GM21447 (cell line): ENCODE data around the gene TP53INP2.
"Not testable (repeated sequence)": the region's sequence is repeated elsewhere in the genome, so short reads cannot be mapped to it uniquely, and the experiment has no call there.

Experiments used
- ATAC-seq: cut with Tn5 transposase; IDR thresholded peaks from one replicate; pipeline ENCODE4 v1.9.1; 2021; ENCODE audit not compliant: unreplicated experiment

Gene TP53INP2, protein sequence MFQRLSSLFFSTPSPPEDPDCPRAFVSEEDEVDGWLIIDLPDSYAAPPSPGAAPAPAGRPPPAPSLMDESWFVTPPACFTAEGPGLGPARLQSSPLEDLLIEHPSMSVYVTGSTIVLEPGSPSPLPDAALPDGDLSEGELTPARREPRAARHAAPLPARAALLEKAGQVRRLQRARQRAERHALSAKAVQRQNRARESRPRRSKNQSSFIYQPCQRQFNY

DNA sequence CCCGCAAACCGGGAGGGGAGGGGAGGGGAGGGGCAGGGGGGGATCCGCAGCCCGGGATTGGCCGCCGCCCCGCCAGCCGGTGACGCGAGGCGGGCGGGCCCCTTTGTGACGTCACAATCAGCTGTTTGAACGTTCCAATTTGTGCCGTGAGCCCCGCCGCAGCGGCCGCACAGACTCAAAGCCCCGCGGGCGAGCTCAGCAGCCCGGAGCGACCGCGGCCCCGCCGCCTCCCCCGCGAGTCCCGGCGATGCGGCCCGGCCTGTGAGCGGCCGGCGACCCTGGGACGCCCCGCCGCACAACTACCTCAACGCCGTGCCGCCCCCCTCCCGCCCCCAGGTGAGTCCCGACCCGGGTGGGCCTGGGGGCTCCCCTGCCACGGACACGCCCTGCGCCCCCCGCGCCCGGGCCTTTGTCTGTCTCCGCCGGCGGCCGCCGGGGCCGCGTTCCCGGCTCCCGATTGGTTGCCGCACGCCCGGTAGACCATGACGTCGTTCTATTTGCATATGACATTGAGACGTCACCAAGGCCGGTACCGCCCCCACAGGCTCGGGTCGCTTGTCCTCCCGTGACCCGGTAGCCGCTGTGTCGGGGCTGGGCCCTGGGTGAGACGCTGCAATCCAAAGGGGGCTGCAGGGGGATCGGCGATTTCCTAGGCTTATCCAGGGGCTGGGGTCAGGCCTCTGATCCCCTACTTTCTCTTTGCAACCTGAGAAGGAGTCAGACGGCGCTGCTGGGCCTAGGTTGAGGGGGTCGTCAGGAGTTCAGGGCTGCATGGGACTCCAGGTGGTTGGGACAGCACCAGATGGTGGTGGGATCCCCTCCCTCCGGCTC lies at the start of gene TP53INP2:
Gene TP53INP2 (plus strand): TSS at position 168 of the 831 bp plus-strand sequence. CDS start 4,396 bp downstream, outside the sequence.
- ATAC-seq, result peak; percentile 44

DNA sequence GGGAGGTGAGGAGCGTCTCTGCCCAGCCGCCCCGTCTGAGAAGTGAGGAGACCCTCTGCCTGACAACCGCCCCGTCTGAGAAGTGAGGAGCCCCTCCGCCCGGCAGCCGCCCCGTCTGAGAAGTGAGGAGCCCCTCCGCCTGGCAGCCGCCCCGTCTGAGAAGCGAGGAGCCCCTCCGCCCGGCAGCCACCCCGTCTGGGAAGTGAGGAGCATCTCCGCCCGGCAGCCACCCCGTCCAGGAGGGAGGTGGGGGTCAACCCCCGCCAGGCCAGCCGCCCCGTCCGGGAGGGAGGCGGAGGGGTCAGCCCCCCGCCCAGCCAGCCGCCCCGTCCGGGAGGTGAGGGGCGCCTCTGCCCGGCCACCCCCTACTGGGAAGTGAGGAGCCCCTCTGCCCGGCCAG lies 45.5 kb upstream of the TP53INP2 start:
- not testable (repeated sequence) for ATAC-seq

DNA sequence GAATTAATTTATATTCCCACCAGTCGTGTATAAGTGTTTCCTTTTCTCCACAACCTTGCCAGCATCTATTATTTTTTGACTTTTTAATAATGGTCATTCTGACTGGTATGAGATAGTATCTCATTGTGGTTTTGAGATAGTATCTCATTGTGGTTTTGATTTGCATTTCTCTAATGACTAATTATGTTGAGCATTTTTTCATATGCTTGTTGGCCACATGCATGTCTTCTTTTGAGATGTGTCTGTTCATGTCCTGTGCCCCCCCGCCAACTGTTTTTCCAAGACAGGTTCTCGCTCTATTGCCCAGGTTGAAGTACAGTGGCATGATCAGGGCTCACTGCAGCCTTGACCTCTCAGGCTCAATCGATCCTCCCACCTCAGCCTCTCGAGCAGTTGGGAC lies 42.3 kb upstream of the TP53INP2 start:
- not testable (repeated sequence) for ATAC-seq

GRCh38 chr20:34663213-34663943 lies 40.8 kb upstream of the TP53INP2 start:
- no peak for ATAC-seq

DNA sequence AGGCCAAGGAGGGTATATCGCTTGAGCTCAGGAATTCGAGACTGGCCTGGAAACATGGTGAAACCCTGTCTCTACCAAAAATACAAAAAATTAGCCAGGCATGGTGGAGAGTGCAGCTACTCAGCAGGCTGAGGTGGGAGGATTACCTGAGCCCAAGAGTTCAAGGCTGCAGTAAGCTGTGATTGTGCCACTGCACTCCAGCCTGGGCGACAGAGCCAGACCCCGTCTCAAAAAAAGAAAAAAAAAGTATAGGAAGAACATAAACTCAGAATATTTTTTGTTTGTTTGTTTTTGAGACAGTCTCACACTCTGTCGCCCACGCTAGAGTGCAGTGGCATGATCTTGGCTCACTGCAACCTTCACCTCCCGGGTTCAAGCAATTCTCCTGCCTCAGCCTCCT lies 39.4 kb upstream of the TP53INP2 start:
- ATAC-seq, result not testable (repeated sequence)

- ATAC-seq, result no peak
Measured at GRCh38 chr20:34669094-34669493, 35.0 kb upstream of the TP53INP2 start.

- no peak for ATAC-seq
Measured at GRCh38 chr20:34673412-34673811, 30.7 kb upstream of the TP53INP2 start.

- ATAC-seq, result no peak
Measured at GRCh38 chr20:34675561-34675960, 28.6 kb upstream of the TP53INP2 start.

GRCh38 chr20:34675993-34676641 lies 28.0 kb upstream of the TP53INP2 start:
- no peak for ATAC-seq

DNA sequence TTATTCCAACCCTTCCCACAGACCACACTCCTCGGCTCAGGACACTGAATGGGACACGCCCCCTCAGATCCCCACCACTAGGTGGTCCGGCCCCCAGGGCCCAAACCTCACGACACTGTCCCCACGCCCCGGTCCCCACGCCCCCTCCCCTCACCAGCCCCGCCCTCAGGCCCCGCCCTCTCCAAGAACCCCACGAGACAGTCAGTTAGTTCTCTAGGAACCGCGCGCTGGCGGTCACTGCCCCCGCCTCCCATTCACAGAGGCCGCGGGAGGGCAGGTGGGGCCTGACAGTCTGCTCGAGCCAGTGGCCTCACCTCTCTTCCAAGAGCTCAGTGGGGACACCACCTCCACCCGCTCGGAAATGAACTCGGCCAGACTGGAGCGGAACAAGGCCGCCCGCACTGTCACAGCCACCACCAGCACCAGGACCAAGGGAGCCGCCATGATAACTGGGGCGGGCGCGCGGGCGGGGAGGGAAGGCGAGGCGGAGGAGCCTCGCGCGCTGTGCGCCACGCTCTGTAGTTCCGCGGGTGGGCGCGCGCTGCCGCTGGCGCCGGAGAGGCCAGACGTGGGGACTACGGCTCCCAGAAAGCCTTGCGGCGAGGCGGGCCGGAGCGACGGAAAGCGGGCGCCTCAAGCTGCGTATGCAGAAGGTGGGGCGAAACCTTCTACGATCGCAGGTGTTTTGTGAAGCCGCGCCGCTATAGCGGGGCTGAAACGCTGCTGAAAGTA lies 27.3 kb upstream of the TP53INP2 start, which contains the start of gene PIGU:
Gene PIGU (minus strand): TSS at position 451 of the 732 bp plus-strand sequence. CDS start 7 bp downstream, at position 444.
- ATAC-seq, result peak; percentile 86

- no peak for ATAC-seq
Measured at GRCh38 chr20:34680586-34681175, 23.5 kb upstream of the TP53INP2 start.

- no peak for ATAC-seq
Measured at GRCh38 chr20:34683667-34684066, 20.5 kb upstream of the TP53INP2 start.

DNA sequence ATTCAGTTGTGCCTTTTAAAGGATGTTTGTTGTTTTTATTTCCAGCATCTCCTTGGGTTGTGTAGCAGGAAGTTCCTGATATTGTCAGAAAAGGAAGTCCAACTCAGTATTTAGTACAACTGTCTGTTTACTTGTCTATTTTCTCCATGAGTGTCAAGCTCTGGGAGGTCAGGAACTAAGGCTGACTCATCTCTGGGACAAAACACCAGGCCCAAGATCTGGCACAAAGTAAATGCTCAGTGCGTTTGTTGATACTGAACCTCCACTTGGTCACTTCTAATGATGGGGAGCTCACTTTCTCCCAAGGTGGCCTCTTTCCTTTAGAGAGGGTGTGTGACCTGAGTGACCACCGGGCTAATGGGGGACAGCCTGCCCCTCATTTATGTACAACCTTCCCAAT lies 14.7 kb upstream of the TP53INP2 start:
- no peak for ATAC-seq

DNA sequence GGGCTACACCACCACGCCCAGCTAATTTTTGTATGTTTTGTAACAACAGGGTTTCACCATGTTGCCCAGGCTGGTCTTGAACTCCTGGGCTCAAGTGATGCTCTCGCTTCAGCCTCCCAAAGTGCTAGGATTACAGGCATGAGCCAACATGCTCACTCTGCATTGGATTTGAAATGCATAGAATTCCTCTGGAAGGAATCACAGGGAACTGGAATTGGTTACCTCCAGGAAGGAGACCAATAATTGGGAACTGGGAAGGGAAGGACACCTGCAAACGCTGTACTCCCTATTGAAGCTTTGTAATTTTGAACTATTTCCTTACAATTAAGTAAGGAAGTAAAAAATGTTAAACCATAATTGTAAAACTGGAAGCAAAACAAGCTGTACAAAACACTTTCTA lies 12.3 kb upstream of the TP53INP2 start:
- ATAC-seq, result no peak

DNA sequence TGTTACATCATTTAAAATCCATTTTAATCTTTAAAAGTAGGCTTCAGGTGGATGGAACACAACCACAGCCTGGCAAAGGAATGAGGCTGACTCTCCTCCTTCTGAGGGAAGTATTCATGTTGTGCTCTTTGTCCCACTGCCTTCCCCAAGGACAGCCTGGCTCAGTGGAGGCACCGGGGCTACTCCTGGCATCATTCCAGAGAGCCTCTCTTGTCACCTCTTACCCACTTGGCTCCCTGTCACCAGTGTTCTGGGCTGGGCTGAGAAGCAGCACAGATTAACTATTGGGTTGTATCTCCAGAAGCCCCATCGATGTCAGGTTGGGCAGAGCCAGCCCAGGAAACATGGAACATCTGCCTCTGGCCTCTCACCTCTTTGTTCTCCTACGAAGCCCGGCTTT lies 10.7 kb upstream of the TP53INP2 start:
- ATAC-seq, result no peak

DNA sequence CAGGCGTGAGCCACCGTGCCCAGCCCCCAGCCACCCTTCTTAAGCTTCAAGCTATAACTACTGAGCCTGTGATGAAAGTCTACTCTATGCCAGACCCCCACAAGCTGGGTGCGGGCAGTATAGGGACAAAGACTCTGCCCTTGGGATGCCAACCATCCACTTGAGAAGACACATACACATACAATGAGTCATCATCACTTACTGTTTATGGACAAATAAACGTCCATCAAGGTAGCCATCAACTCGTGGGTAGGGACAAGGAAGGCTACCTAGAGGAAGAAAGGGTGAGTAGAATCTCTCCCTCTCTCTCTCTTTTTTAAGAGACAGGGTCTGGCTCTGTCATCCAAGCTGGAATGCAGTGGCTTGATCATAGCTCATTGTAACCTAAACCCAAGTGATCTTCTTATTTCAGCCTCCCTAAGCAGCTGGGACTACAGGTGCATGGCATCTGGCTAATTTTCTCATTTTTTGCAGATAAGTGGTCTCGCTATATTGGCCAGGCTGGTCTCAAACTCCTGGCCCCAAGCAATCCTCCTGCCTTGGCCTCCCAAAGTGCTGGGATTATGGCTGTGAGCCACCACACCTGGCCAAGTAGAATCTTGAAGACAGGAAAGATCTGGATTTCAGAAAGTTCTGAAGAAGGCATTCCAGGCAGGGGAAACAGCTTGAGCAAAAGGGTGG lies 2.6 kb upstream of the TP53INP2 start:
- ATAC-seq, result no peak

GRCh38 chr20:34703061-34703423 lies 1.1 kb upstream of the TP53INP2 start:
- ATAC-seq, result no peak

- no peak for ATAC-seq
Measured at GRCh38 chr20:34703424-34704176, 544 bp upstream of the TP53INP2 start.

- no peak for ATAC-seq
Measured at GRCh38 chr20:34705008-34705396, 858 bp downstream of the TP53INP2 start.
